Eye (tissue), 1 donor: ENCODE measurements around the gene FARS2.

ENCODE experiments used
- DNase-seq: peaks from one replicate; pipeline ENCODE4 v3.0.0-alpha.2; 2015

Gene FARS2

DNA sequence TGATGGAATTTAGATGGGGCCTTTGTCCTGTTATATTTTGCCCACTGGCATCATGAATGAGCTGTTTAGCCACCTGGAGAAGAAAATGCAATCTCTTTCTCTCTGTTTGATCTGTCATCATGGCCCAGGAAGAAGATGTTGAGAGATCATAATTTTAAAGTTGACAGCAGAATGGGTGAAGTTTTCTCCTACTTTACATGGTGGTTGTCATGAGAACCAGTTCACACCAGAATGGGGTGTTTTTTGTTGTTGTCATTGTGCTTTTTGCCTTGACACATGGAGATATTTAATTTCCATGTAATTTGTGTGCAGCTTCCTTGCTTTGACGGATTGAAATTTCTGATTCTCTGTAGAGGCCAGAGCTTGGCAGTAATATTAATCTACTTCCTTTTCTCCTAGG, 122.5 kb downstream of the FARS2 start:
- no peak for DNase-seq

- DNase-seq, result no peak
Measured at GRCh38 chr6:5384276-5384675, 123.0 kb downstream of the FARS2 start.

DNA sequence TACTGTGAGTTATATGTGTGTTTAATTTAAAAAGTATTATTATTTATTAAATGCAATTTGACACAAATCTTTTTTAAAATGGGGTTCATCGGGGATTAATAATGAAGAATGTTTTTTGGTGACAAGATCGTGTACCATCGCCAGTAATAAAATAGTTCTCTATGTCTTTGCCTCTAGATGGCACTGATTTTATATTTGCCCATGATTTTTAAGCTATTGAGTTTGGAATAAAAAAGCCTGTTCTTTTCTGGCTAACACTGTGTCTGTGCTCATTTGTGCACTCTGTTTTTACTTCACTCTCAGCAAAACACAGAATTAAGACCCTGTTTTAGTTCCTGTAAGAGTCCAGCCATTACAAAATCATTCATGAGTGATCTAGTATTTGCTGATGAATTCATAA, 127.0 kb downstream of the FARS2 start:
- no peak for DNase-seq

DNA sequence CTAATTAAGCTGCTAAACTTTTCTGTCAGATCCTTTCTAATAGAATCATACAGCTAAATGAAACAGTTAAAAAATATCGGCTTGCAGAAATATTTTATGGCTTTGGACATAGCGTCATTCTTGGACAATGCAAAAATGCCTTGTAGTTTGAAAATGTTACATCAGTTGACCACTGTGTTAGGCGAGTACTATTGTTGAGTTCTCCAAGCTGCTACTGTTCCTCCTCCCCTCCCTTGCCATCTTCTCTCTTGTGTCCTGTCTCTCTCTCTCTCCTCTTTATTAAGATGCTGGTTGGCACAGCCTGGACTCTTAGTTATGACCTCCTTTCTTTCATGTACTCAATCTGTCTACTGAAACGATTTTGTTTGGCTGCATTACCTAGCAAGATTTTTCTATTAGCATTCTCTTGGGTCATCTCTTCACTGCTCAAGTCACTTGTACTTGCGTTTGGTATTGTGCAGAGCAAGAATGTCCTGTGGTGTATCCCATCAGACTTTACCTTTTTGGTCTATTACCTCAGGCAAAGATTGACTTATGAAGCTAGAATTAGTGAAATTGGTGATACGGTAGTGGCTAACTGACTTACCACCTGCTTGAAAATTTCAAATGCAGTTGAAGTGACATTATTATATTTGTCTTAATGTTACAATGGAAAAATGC, 127.9 kb downstream of the FARS2 start:
- no peak for DNase-seq

- no peak for DNase-seq
Measured at GRCh38 chr6:5390177-5390576, 128.9 kb downstream of the FARS2 start.

DNA sequence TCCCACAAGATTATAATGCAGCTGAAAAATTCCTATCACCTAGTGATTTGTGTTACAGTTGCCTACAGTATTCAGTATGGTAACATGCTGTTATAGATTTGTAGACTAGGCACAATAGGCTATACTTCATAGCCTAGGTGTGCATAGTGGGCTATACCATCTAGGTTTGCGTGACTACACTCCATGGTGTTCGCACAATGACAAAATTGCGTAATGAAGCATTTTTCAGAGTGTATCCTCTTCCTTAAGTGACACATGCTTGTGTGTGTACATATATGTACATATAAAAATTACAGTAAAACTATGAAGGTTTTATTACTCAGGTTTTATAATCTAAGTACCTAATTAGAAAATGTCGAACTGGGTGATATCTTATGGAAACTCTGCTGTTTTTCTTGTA, 133.0 kb downstream of the FARS2 start:
- DNase-seq, result no peak

DNA sequence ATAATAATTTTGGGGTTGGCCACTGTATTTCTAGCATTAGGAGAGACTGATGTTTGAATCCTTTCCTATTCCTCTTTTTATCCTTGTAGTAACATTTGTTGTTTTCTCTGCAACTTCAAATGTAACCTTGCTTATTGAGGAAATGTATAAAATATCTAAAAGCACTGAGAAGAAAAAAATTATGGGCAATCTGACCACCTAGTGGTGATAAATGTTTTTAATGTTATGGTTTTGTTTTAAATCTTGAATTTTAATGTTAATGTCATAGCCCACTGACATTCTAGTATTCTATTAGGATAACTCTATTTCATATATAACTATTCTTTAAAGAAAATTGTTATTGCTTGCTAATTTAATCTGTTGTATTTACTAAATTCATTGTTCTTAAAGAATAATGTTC, 134.4 kb downstream of the FARS2 start:
- no peak for DNase-seq

DNA sequence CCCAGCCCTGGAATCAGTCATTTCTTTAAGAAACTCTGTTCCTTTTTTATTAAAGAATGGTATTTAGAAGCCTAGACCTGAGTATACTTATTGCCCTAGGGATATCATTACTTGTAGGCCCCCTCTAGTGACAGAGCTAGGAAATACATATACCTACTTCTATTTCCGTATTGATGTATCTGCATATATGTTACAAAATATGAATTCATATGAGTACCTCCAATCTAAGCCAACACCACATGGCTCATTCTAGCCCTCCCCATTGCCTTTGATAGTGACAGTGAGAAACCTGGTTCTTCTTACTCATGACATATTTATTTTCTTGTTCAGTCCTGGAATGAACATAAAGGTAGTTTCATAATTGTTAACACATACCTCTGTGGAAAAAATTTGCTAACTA, 137.2 kb downstream of the FARS2 start:
- DNase-seq, result no peak

- DNase-seq, result no peak
Measured at GRCh38 chr6:5399391-5399790, 138.1 kb downstream of the FARS2 start.

DNA sequence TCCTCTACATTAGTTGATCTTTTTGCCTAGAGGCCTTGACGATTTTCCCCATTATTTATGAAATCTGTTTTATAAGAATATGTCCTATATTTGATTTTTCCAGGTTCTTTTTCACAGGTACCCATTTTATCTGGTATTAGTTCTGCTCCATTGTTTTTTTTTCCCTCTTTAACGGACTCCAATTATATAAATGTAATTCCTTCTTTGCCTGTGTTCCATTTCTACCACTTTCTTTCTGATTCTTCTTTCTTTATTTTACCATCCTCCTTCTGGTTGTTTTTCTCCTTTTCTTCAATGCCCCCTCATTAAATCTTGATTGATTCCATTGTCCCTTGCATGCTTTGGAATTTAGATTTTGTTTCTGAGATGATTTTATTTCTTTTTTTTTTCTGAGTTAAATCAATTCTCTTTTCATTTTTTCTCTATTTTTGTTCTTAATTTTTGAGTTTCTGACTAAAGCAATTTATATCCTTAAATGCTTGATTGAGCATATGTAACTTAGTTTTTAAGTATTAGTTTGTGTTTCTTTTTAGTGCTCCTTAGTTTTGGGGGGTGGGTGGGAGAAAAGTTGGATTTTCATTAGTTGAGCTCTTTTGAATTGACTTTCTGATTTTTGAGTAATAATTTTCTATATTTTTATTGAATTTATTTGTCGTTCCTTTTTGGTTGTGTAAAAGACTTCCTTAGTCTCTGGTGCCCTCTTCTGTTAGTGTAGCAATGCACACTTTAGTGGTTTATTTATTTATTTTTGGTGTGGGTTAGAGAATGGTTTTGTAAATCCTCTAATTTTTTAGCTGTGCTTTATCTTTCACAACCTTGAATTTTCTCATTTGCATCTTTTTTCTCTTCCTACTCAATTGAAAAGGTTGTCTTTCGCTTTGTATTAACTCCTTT, 140.8 kb downstream of the FARS2 start:
- DNase-seq, result no peak

GRCh38 chr6:5403076-5403475, 141.8 kb downstream of the FARS2 start:
- no peak for DNase-seq

DNA sequence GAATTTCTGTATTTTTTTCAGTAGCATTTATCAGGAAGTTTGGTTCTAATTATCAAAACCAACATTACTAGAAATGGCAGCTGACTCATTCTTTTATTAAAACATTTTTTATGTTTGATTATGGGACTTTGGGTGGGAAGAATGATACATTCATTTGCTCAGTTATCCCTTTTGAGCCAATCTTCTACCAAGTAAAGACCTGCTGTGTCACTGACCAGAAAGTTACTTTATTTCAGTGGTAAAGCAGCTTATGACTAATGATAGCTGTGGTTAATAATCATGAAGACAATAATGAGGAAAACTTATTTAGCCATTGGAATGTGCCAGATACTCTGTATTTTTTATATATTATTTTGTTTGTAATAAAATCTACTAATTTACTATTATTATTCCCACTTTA, 142.3 kb downstream of the FARS2 start:
- DNase-seq, result no peak

- DNase-seq, result no peak
Measured at GRCh38 chr6:5405976-5406375, 144.7 kb downstream of the FARS2 start.

GRCh38 chr6:5411414-5411813, 150.1 kb downstream of the FARS2 start:
- DNase-seq, result no peak

GRCh38 chr6:5412017-5412416, 150.7 kb downstream of the FARS2 start:
- DNase-seq, result peak; percentile 24

GRCh38 chr6:5412663-5413062, 151.3 kb downstream of the FARS2 start:
- no peak for DNase-seq

GRCh38 chr6:5416250-5416649, 154.9 kb downstream of the FARS2 start:
- no peak for DNase-seq

DNA sequence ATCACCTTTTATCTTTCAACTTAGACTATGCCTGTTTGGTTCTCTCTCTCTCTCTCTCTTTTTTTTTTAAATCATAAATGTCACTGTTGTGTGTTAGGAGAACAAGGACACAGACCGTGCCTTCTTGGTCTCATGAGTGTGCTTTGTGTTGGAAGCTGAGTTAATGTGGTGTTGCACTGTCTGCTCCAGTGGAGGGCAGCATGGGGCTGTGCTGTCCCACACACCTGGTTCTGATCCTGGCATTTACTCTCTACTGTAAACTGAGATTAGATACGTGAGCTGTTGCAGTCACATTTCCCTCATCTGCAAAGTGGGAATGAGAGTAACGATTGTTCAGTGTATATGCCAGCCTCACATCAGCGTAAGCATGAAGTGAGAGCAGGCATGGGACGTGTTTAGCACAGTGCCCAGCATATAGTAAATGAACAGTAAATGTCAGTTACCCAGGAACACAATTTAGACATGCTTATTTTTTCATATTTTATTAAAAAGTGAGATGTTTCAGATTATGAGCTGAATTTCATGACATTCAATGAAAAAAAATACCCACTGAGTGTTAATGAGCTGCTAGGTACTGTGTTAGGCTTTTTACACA, 161.1 kb downstream of the FARS2 start:
- DNase-seq, result peak; percentile 44

DNA sequence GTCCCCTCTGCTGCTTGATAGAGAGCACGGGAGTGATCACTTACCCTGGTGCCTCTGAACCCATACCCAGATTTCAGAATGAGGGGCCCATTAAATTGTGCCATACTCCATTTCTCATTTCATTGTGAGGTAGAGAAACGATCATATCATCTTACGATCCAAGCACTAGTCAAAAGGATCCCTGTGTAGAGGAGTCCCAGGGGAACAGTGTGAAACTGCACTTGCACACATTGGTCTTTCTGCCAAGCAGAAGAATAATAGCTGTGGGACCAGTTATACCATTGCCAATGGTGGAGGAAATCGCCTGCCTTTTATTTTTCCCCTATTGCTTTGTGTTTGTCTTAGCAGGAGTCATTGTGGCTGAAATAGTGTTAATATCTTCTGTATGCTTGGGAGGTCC, 161.9 kb downstream of the FARS2 start:
- no peak for DNase-seq

DNA sequence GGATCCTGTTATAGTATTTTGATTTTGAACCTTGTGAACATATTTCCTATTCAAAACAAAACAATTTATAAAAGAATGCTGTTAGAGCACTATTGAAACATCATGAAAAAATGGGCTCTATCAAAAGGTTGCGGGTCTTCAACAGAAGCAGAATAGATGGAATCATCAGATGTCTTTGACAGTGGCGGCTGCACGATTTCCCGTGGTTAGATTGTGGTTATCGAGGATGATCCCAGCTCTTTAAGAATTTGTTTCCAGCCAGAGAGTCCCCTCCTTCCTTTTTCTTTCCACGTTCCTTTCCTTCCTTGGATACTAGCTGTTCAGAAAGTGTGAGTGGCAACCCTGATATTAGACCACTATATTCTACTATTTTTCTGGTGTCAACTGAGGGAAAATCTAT, 163.4 kb downstream of the FARS2 start:
- no peak for DNase-seq

GRCh38 chr6:5425267-5425666, 164.0 kb downstream of the FARS2 start:
- no peak for DNase-seq

GRCh38 chr6:5425797-5426196, 164.5 kb downstream of the FARS2 start:
- no peak for DNase-seq

DNA sequence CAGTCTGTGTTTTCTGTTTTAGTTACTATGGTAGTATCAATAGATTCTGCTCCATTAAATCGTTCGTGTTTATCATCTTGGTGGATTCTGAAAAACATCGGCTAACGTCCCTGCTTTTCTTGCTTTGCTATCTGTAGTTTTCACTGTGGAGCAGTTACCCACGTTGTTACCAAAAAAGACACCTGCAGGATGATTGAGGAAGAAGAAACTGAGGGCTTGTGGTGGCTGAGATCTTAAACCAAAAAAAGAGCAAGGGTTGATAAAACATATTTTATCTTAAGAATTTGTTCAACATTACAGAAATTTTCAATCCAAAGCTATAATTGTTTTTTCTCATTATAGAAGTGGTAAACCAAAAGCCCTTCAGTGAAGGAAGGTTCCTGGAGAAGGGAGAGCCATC, 166.3 kb downstream of the FARS2 start:
- DNase-seq, result no peak

GRCh38 chr6:5433324-5433723, 172.0 kb downstream of the FARS2 start:
- DNase-seq, result no peak
